ENCODE results near the gene LAIR1. TPM values are rescaled to one million over a fixed set of nuclear protein-coding genes. Genes with fewer than 3 reads are reported as not detected.

The LAIR1 gene
- 0.04 to 0.21 TPM in 2 of 5 replicates, not detected in the others for total RNA-seq (2022; extraction: Qiagen RNA extraction)

GRCh38 chr19:54364775-54365257 is at the start of gene LAIR1:
Gene LAIR1, minus strand, starts transcription at chr19:54364931. Its CDS starts 127 bp downstream, at chr19:54364804.

GRCh38 chr19:54312436-54313377 is 52.0 kb downstream of the LAIR1 start, which contains the start of gene LILRA5:
Gene LILRA5, minus strand, starts transcription at chr19:54313166. Its CDS starts 147 bp downstream, at chr19:54313019.

Other genes with a start within 250 kb of the LAIR1 start
- gene TFPT, start 249.3 kb downstream of the LAIR1 start, total RNA-seq (2022; extraction: Qiagen RNA extraction) = 20.8 to 24.6 TPM (median 21.4 TPM) in 5 replicates
- gene PRPF31, start 249.2 kb downstream of the LAIR1 start, total RNA-seq (2022; extraction: Qiagen RNA extraction) = 108 to 130 TPM (median 123 TPM) in 5 replicates
- gene CNOT3, start 227.2 kb downstream of the LAIR1 start, total RNA-seq (2022; extraction: Qiagen RNA extraction) = 44.6 to 68.1 TPM (median 61.7 TPM) in 5 replicates
- gene LENG1, start 205.2 kb downstream of the LAIR1 start, total RNA-seq (2022; extraction: Qiagen RNA extraction) = 7.5 to 8.8 TPM (median 7.8 TPM) in 5 replicates
- 0.52 to 1.0 TPM (median 0.94 TPM) in 5 replicates for gene TMC4, start 191.8 kb downstream of the LAIR1 start, total RNA-seq (2022; extraction: Qiagen RNA extraction)
- 97.0 to 169 TPM (median 161 TPM) in 5 replicates for gene MBOAT7, start 175.4 kb downstream of the LAIR1 start, total RNA-seq (2022; extraction: Qiagen RNA extraction)
- 77.5 to 116 TPM (median 107 TPM) in 5 replicates for gene TSEN34, start 173.6 kb downstream of the LAIR1 start, total RNA-seq (2022; extraction: Qiagen RNA extraction)
- gene RPS9, start 164.1 kb downstream of the LAIR1 start, total RNA-seq (2022; extraction: Qiagen RNA extraction) = 1,857 to 2,770 TPM (median 1,973 TPM) in 5 replicates
- 0.07 to 0.39 TPM (median 0.30 TPM) in 5 replicates for gene LILRB3, start 141.9 kb downstream of the LAIR1 start, total RNA-seq (2022; extraction: Qiagen RNA extraction)
- 0.06 to 0.08 TPM in 2 of 5 replicates, not detected in the others for gene LILRA6, start 122.1 kb downstream of the LAIR1 start, total RNA-seq (2022; extraction: Qiagen RNA extraction)
- 0.02 to 0.08 TPM (median 0.04 TPM) in 4 of 5 replicates, not detected in the other for gene LILRB5, start 107.7 kb downstream of the LAIR1 start, total RNA-seq (2022; extraction: Qiagen RNA extraction)
- gene LILRB2, start 83.8 kb downstream of the LAIR1 start, total RNA-seq (2022; extraction: Qiagen RNA extraction) = 0.06 to 0.15 TPM (median 0.08 TPM) in 5 replicates
- 0.13 TPM in 1 of 5 replicates, not detected in the others for gene LILRA5, start 51.8 kb downstream of the LAIR1 start, total RNA-seq (2022; extraction: Qiagen RNA extraction)
- 0.09 TPM in 1 of 5 replicates, not detected in the others for gene LILRA4, start 25.8 kb downstream of the LAIR1 start, total RNA-seq (2022; extraction: Qiagen RNA extraction)
- 0.12 to 0.13 TPM in 2 of 5 replicates, not detected in the others for gene TTYH1, start 50.5 kb upstream of the LAIR1 start, total RNA-seq (2022; extraction: Qiagen RNA extraction)
- 44.6 to 146 TPM (median 120 TPM) in 5 replicates for gene LENG8, start 84.3 kb upstream of the LAIR1 start, total RNA-seq (2022; extraction: Qiagen RNA extraction)
- 3.9 to 7.7 TPM (median 6.7 TPM) in 5 replicates for gene LENG9, start 98.8 kb upstream of the LAIR1 start, total RNA-seq (2022; extraction: Qiagen RNA extraction)
- 0.09 TPM in 1 of 5 replicates, not detected in the others for gene CDC42EP5, start 108.4 kb upstream of the LAIR1 start, total RNA-seq (2022; extraction: Qiagen RNA extraction)
- not detected in 5 replicates for gene LAIR2, start 137.9 kb upstream of the LAIR1 start, total RNA-seq (2022; extraction: Qiagen RNA extraction)
- not detected in 5 replicates for gene LILRA2, start 208.9 kb upstream of the LAIR1 start, total RNA-seq (2022; extraction: Qiagen RNA extraction)
- not detected in 5 replicates for gene LILRA1, start 228.7 kb upstream of the LAIR1 start, total RNA-seq (2022; extraction: Qiagen RNA extraction)